ENCODE data around the gene LRRC3C. TPM values are rescaled to one million over a fixed set of nuclear protein-coding genes. Genes with fewer than 3 reads are reported as not detected.

The LRRC3C gene
- total RNA-seq, 1 experiment from 2014 or later: not detected

- Histone ChIP-seq H3K9me3 (ENCODE audit: low read depth, low read length, poor library complexity, severe bottlenecking) (no peaks in the 10 kb centered on the region), H3K36me3 (ENCODE audit: insufficient read depth, low read length, poor library complexity, severe bottlenecking) (no peaks in the 10 kb centered on the region), H3K4me3 (ENCODE audit: low read depth, low read length, poor library complexity, severe bottlenecking) (no peak overlapping the region), H3K27me3 (replicated peaks; ENCODE audit: insufficient read depth, low read depth, low read length, poor library complexity) (no peaks in the 10 kb centered on the region), H3K4me1 (ENCODE audit: insufficient read depth, low read length, poor library complexity, severe bottlenecking) (no peaks in the 10 kb centered on the region), H3K27ac (ENCODE audit: low read depth, low read length, poor library complexity, severe bottlenecking) (no peak overlapping the region)
- ChIA-PET CTCF (interaction anchor here (0.7 kb wide), 1 partner anchor 10 kb away, joined by 3 read pairs; no protein-coding TSS in a partner anchor), POLR2A (ENCODE audit: low non-redundant PET) (no interaction called here)
- no TSS peak for BruUV-seq (replicated peaks)
- no peak for DNase-seq (ENCODE audit: low spot score)
- intact Hi-C loops (cut with micrococcal nuclease; ENCODE audit: unreplicated experiment): no loop called here
- TF ChIP-seq EZH2 (IDR thresholded peaks at IDR 0.05; ENCODE audit: borderline replicate concordance, low read depth, low read length, poor library complexity, severe bottlenecking) (no peak), CTCF (conservative IDR thresholded peaks at IDR 0.05; ENCODE audit: low read depth, low read length) (no peak)
Measured at GRCh38 chr17:39949028-39949427, 21.5 kb downstream of the LRRC3C start.

GRCh38 chr17:39950871-39951348 is 23.4 kb downstream of the LRRC3C start:
- BruUV-seq (replicated peaks): no TSS peak
- ChIA-PET CTCF (no interaction called here), POLR2A (ENCODE audit: low non-redundant PET) (no interaction called here)
- Histone ChIP-seq H3K36me3 (ENCODE audit: insufficient read depth, low read length, poor library complexity, severe bottlenecking) (no peaks in the 10 kb centered on the region), H3K4me1 (ENCODE audit: insufficient read depth, low read length, poor library complexity, severe bottlenecking) (no peaks in the 10 kb centered on the region), H3K27ac (ENCODE audit: low read depth, low read length, poor library complexity, severe bottlenecking) (no peak overlapping the region), H3K27me3 (replicated peaks; ENCODE audit: insufficient read depth, low read depth, low read length, poor library complexity) (no peaks in the 10 kb centered on the region), H3K9me3 (ENCODE audit: low read depth, low read length, poor library complexity, severe bottlenecking) (no peaks in the 10 kb centered on the region), H3K4me3 (ENCODE audit: low read depth, low read length, poor library complexity, severe bottlenecking) (no peak overlapping the region)
- TF ChIP-seq EZH2 (IDR thresholded peaks at IDR 0.05; ENCODE audit: borderline replicate concordance, low read depth, low read length, poor library complexity, severe bottlenecking) (no peak), CTCF (conservative IDR thresholded peaks at IDR 0.05; ENCODE audit: low read depth, low read length) (no peak)
- DNase-seq (ENCODE audit: low spot score): no peak
- intact Hi-C loops (cut with micrococcal nuclease; ENCODE audit: unreplicated experiment): no loop called here

- intact Hi-C loops (cut with micrococcal nuclease; ENCODE audit: unreplicated experiment): no loop called here
- no peaks in the 10 kb centered on the region for H3K27me3 ChIP-seq (replicated peaks; ENCODE audit: insufficient read depth, low read depth, low read length, poor library complexity)
- H3K9me3 ChIP-seq (ENCODE audit: low read depth, low read length, poor library complexity, severe bottlenecking): no peaks in the 10 kb centered on the region
- BruUV-seq (replicated peaks): no TSS peak
- ChIA-PET CTCF (no interaction called here), POLR2A (ENCODE audit: low non-redundant PET) (no interaction called here)
- H3K36me3 ChIP-seq (ENCODE audit: insufficient read depth, low read length, poor library complexity, severe bottlenecking): no peaks in the 10 kb centered on the region
- H3K4me3 ChIP-seq (ENCODE audit: low read depth, low read length, poor library complexity, severe bottlenecking): peak overlapping the region; percentile 32
- TF ChIP-seq EZH2 (IDR thresholded peaks at IDR 0.05; ENCODE audit: borderline replicate concordance, low read depth, low read length, poor library complexity, severe bottlenecking): no peak
- TF ChIP-seq CTCF (conservative IDR thresholded peaks at IDR 0.05; ENCODE audit: low read depth, low read length): no peak
- no peak overlapping the region for H3K27ac ChIP-seq (ENCODE audit: low read depth, low read length, poor library complexity, severe bottlenecking)
- no peaks in the 10 kb centered on the region for H3K4me1 ChIP-seq (ENCODE audit: insufficient read depth, low read length, poor library complexity, severe bottlenecking)
- no peak for DNase-seq (ENCODE audit: low spot score)
Measured at GRCh38 chr17:39951924-39952679, 24.6 kb downstream of the LRRC3C start.

Data from A673 (cell line).